PFSK-1 (cell line): ENCODE measurements around the gene GSDME.

Experiments
- FOXP2 ChIP-seq: optimal IDR thresholded peaks from 2 replicates; pipeline ENCODE3; 2011; ENCODE audit warnings: borderline replicate concordance, control low read depth, inconsistent platforms; ENCODE audit not compliant: insufficient read depth; ENCODE audit errors: extremely low read length, extremely low read depth
- POLR2AphosphoS5 ChIP-seq: IDR thresholded peaks from 2 replicates; pipeline ENCODE4 v1.6.1; 2012; ENCODE audit warnings: low read depth, mild to moderate bottlenecking, control low read depth, low read length, moderate library complexity
- REST ChIP-seq, 2 experiments: IDR thresholded peaks; 2 replicates each; pipeline versions ENCODE4 v1.6.1 to v1.8.0; 2011 to 2012; ENCODE audit warnings: low read depth in 2 of 2, low read length in 2 of 2, control low read depth in 1 of 2, inconsistent platforms in 1 of 2, mild to moderate bottlenecking in 1 of 2, moderate library complexity in 1 of 2; ENCODE audit not compliant: insufficient read depth in 1 of 2
- SIN3A ChIP-seq: IDR thresholded peaks from 2 replicates; pipeline ENCODE4 v1.6.1; 2012; ENCODE audit warnings: mild to moderate bottlenecking, low read length, moderate library complexity, borderline replicate concordance; ENCODE audit not compliant: insufficient read depth
- TAF1 ChIP-seq: IDR thresholded peaks from 2 replicates; pipeline ENCODE4 v1.6.1; 2012; ENCODE audit warnings: low read length, control low read depth, borderline replicate concordance; ENCODE audit not compliant: insufficient read depth

Gene GSDME

GRCh38 chr7:24752073-24752800 is 5.0 kb downstream of the GSDME start:
- no peak for TF ChIP-seq SIN3A

- no peak for TF ChIP-seq POLR2AphosphoS5
- TF ChIP-seq REST (IDR thresholded peaks at IDR 0.05; ENCODE audit: insufficient read depth in 1 of 2, low read depth in 2 of 2, low read length in 2 of 2) = no peak
- no peak for TF ChIP-seq TAF1
- no peak for TF ChIP-seq FOXP2
- no peak for TF ChIP-seq SIN3A
Observed at GRCh38 chr7:24751484-24751883, 5.8 kb downstream of the GSDME start.

DNA sequence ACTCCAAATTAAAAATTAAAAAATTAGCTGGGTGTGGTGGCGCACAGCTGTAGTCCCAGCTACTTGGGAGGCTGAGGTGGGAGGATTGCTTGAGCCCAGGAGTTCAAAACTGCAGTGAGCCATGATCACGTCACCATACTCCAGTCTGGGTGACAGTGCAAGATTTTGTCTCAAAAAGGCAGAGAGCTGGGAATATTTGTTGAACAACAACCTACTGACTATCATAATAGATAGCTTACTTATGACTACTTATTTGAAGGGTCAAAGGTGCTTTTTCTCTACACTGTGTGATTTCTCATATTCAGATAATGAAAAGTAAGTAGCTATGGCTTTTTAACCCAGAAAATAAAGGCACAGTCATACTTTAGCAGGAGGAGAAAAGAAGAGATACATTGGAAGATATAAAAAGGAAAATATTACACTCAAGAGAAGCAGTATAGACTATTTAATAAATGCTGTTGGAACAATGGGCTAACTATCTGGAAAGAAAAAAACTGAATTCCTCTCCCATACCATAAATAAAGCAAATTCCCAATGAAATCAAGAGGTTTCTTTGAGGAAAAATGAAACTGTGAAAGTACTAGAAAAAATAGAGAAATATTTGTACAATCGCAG is 6.7 kb downstream of the GSDME start:
- no peak for TF ChIP-seq POLR2AphosphoS5
- TF ChIP-seq REST (IDR thresholded peaks at IDR 0.05; ENCODE audit: insufficient read depth in 1 of 2, low read depth in 2 of 2, low read length in 2 of 2) = no peak
- no peak for TF ChIP-seq FOXP2
- no peak for TF ChIP-seq SIN3A
- TF ChIP-seq TAF1 = no peak

- no peak for TF ChIP-seq SIN3A
- no peak for TF ChIP-seq TAF1
- peak in 1 of 2 experiments; percentile 81; a peak in 2 of 4 replicates for TF ChIP-seq REST (IDR thresholded peaks at IDR 0.05; ENCODE audit: insufficient read depth in 1 of 2, low read depth in 2 of 2, low read length in 2 of 2)
Observed at GRCh38 chr7:24748521-24748920, 8.7 kb downstream of the GSDME start.

GRCh38 chr7:24745355-24745754 is 11.9 kb downstream of the GSDME start:
- TF ChIP-seq FOXP2 = no peak
- TF ChIP-seq SIN3A = no peak
- TF ChIP-seq TAF1 = no peak
- TF ChIP-seq REST (IDR thresholded peaks at IDR 0.05; ENCODE audit: insufficient read depth in 1 of 2, low read depth in 2 of 2, low read length in 2 of 2) = no peak
- TF ChIP-seq POLR2AphosphoS5 = no peak
